K562 (cell line): Measurements from ENCODE around the gene NRXN3. TPM values are rescaled to one million over a fixed set of nuclear protein-coding genes. Genes with fewer than 3 reads are reported as not detected.

Source experiments
- HMGN3 ChIP-seq: IDR thresholded peaks from 2 replicates; pipeline ENCODE4 v1.6.1; 2011; ENCODE audit warnings: borderline replicate concordance, low read depth, mild to moderate bottlenecking, mixed read lengths, low read length; ENCODE audit not compliant: insufficient read length; ENCODE audit errors: extremely low read depth
- ZC3H4 ChIP-seq: sonication (generic); formaldehyde crosslinking; IDR thresholded peaks from 2 replicates; pipeline ENCODE4 v1.9.0; 2021; ENCODE audit warnings: missing genetic modification reagents, borderline replicate concordance
- polyA plus RNA-seq, 8 experiments: library from polyadenylated mRNA; depleted of rRNA in 4 of 8; stranded (reverse) in 5 of 8; unstranded in 3 of 8; fragments of >200 nt; fragmentation: Nextera tagmentation in 2 of 8; fragmentation: Illumina TruSeq in 1 of 8; extraction: Ambion mirVana in 2 of 8; extraction: Trizol in 1 of 8; gene quantifications; 2 replicates each; pipeline versions ENCODE4 v1.2.1 to v1.2.3, GENCODE V29; 2011 to 2014; ENCODE audit warnings: inconsistent platforms in 1 of 8, missing spikeins in 1 of 8
- total RNA-seq, 7 experiments: library from RNA; depleted of rRNA in 6 of 7; stranded (reverse); fragments of >200 nt in 6 of 7; fragmentation: Illumina TruSeq in 2 of 7; extraction: Trizol in 2 of 7; gene quantifications; 2 replicates each; pipeline versions ENCODE4 v1.2.1 to v1.2.3, GENCODE V29; 2011 to 2021; ENCODE audit warnings: low replicate concordance in 1 of 7
- TF ChIP-seq, protein P1 (sequence below), 2 experiments: fragments of 450-650 bp; formaldehyde crosslinking in 1 of 2; IDR thresholded peaks; 2 replicates each; pipeline versions ENCODE4 v1.4.0 to v1.6.1; 2014 to 2020; ENCODE audit warnings: mild to moderate bottlenecking in 2 of 2, borderline replicate concordance in 1 of 2, low read depth in 1 of 2

The NRXN3 gene
- total and polyA plus RNA-seq, 9 of the 15 experiments (the other 6 are each of a cell fraction or from before 2014, with no cell fraction given) = 0.09 TPM; not detected in 8

DNA sequence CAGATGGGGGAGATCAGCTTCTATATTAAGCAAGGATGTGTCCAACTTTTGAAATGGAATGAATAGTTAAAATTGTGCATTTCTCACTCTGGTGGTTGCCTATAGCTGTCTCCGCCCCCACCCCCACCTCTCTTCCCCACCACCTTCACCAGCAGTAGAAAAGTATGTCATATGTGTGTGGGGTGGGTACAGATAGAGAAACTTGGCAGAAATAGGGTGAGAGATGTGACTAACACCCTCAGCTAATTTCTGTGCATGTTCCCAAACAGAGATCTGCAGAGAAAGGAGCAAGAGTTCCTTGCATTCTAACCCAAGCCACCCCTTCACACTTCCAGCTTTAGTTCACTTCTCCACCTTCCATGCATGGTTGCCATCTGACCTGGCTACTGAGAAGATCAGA is 980.1 kb downstream of the NRXN3 start (continued):
- TF ChIP-seq, protein P1, sequence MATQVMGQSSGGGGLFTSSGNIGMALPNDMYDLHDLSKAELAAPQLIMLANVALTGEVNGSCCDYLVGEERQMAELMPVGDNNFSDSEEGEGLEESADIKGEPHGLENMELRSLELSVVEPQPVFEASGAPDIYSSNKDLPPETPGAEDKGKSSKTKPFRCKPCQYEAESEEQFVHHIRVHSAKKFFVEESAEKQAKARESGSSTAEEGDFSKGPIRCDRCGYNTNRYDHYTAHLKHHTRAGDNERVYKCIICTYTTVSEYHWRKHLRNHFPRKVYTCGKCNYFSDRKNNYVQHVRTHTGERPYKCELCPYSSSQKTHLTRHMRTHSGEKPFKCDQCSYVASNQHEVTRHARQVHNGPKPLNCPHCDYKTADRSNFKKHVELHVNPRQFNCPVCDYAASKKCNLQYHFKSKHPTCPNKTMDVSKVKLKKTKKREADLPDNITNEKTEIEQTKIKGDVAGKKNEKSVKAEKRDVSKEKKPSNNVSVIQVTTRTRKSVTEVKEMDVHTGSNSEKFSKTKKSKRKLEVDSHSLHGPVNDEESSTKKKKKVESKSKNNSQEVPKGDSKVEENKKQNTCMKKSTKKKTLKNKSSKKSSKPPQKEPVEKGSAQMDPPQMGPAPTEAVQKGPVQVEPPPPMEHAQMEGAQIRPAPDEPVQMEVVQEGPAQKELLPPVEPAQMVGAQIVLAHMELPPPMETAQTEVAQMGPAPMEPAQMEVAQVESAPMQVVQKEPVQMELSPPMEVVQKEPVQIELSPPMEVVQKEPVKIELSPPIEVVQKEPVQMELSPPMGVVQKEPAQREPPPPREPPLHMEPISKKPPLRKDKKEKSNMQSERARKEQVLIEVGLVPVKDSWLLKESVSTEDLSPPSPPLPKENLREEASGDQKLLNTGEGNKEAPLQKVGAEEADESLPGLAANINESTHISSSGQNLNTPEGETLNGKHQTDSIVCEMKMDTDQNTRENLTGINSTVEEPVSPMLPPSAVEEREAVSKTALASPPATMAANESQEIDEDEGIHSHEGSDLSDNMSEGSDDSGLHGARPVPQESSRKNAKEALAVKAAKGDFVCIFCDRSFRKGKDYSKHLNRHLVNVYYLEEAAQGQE (IDR thresholded peaks at IDR 0.05; ENCODE audit: borderline replicate concordance) = no peak
- TF ChIP-seq, protein P1 (CRISPR knock-in tag; IDR thresholded peaks at IDR 0.05; ENCODE audit: low read depth) = no peak
- no peak for TF ChIP-seq HMGN3
- no peak for TF ChIP-seq ZC3H4 (CRISPR knock-in tag)
